RWPE1 (cell line): Measurements from ENCODE around the gene PSAPL1.

Experiments
- CTCF ChIA-PET: fragments of 350-600 bp; sonication (Branson Sonifier 250); formaldehyde crosslinking; extraction: SDS; loops from one replicate; lab custom pipeline; 2021; lab: Yijun Ruan, JAX
- POLR2A ChIA-PET: fragments of 400-600 bp; formaldehyde crosslinking; extraction: SDS; loops from one replicate; lab custom pipeline; 2020; ENCODE audit warnings: antibody characterized with exemption; ENCODE audit not compliant: low non-redundant PET; lab: Yijun Ruan, JAX
- DNase-seq: peaks from one replicate; pipeline ENCODE4 v3.0.0; 2012; ENCODE audit warnings: low spot score
- H3K27ac ChIP-seq: fragments of 450-650 bp; 2 replicates; pipeline ENCODE4 v1.5.1; 2017
- CTCF ChIP-seq: fragments of 450-650 bp; conservative IDR thresholded peaks from 2 replicates; pipeline ENCODE4 v1.5.1; 2017; ENCODE audit warnings: low read depth, mild to moderate bottlenecking

Gene PSAPL1

GRCh38 chr4:7434766-7435150 lies at the start of gene PSAPL1:
PSAPL1 (minus strand) TSS chr4:7434930; CDS start chr4:7434879, 51 bp downstream.
- ChIA-PET POLR2A (no interaction called here), CTCF (interaction anchor here (0.5 to 0.6 kb wide), 2 partner anchors 37 to 84 kb away, joined by 3 read pairs; no protein-coding TSS in a partner anchor)
- peak; percentile 81 for DNase-seq
- peak within 1 kb of the TSS; percentile 77 for H3K27ac ChIP-seq
- no peak for TF ChIP-seq CTCF

GRCh38 chr4:7481227-7481626 lies 46.5 kb upstream of the PSAPL1 start:
- DNase-seq = no peak

GRCh38 chr4:7480423-7480822 lies 45.7 kb upstream of the PSAPL1 start:
- ChIA-PET CTCF (no interaction called here), POLR2A (no interaction called here)
- TF ChIP-seq CTCF = no peak
- H3K27ac ChIP-seq = no peak overlapping the region
- DNase-seq = no peak

More at GRCh38 chr4:7481227-7481626, 46.5 kb upstream of the PSAPL1 start:
- POLR2A ChIA-PET = no interaction called here
- no peak overlapping the region for H3K27ac ChIP-seq
- CTCF ChIA-PET = interaction anchor here (0.7 kb wide), 1 partner anchor 149 kb away, joined by 6 read pairs; no protein-coding TSS in a partner anchor
- no peak for TF ChIP-seq CTCF

- no peak for TF ChIP-seq CTCF
- POLR2A ChIA-PET = no interaction called here
- no peak overlapping the region for H3K27ac ChIP-seq
- CTCF ChIA-PET = interaction anchor here (0.6 to 0.7 kb wide), 2 partner anchors 41 to 287 kb away, joined by 3 to 4 read pairs; no protein-coding TSS in a partner anchor
- DNase-seq = no peak
Observed at GRCh38 chr4:7478665-7479064, 43.9 kb upstream of the PSAPL1 start.

- TF ChIP-seq CTCF = no peak
- no peak overlapping the region for H3K27ac ChIP-seq
- no peak for DNase-seq
- CTCF ChIA-PET = no interaction called here
- POLR2A ChIA-PET = no interaction called here
Observed at GRCh38 chr4:7477695-7478094, 43.0 kb upstream of the PSAPL1 start.

- POLR2A ChIA-PET = no interaction called here
- no peak for DNase-seq
- CTCF ChIA-PET = no interaction called here
- no peak overlapping the region for H3K27ac ChIP-seq
- no peak for TF ChIP-seq CTCF
Observed at GRCh38 chr4:7476820-7477219, 42.1 kb upstream of the PSAPL1 start.
